ENCODE data around the gene SLC22A1. TPM values are rescaled to one million over a fixed set of nuclear protein-coding genes. Genes with fewer than 3 reads are reported as not detected.
"Not testable (repeated sequence)": the region's sequence is repeated elsewhere in the genome, so short reads cannot be mapped to it uniquely, and the experiment has no call there.

Gene SLC22A1
- total RNA-seq, 1 donor from 2014 or later = 1.2 TPM

DNA sequence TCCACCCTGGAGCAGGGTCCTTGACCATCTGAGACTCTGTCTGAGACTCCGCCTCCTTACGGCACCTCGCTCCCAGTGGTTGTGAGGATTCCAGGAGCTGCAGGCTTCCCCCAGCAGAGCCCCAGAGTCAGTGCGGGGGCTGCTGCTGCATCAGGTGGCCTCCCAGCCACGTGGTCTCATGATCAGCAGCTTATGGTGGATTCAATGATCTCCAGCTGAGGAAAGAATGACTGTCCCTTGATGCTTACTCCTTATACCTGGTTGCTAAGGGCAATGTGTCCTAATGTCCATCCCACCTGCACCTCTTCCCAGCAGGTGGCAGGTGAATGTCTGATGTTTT lies 40.0 kb downstream of the SLC22A1 start:
- intact Hi-C loops (cut with DNase I) = no loop called here
- TF ChIP-seq, protein P1, sequence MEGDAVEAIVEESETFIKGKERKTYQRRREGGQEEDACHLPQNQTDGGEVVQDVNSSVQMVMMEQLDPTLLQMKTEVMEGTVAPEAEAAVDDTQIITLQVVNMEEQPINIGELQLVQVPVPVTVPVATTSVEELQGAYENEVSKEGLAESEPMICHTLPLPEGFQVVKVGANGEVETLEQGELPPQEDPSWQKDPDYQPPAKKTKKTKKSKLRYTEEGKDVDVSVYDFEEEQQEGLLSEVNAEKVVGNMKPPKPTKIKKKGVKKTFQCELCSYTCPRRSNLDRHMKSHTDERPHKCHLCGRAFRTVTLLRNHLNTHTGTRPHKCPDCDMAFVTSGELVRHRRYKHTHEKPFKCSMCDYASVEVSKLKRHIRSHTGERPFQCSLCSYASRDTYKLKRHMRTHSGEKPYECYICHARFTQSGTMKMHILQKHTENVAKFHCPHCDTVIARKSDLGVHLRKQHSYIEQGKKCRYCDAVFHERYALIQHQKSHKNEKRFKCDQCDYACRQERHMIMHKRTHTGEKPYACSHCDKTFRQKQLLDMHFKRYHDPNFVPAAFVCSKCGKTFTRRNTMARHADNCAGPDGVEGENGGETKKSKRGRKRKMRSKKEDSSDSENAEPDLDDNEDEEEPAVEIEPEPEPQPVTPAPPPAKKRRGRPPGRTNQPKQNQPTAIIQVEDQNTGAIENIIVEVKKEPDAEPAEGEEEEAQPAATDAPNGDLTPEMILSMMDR (IDR thresholded peaks at IDR 0.05) = no peak
- TF ChIP-seq POLR2AphosphoS5 (IDR thresholded peaks at IDR 0.05; ENCODE audit: insufficient read depth in 1 of 2, low read depth in 1 of 2) (no peak), POLR2A (IDR thresholded peaks at IDR 0.05) (no peak)

DNA sequence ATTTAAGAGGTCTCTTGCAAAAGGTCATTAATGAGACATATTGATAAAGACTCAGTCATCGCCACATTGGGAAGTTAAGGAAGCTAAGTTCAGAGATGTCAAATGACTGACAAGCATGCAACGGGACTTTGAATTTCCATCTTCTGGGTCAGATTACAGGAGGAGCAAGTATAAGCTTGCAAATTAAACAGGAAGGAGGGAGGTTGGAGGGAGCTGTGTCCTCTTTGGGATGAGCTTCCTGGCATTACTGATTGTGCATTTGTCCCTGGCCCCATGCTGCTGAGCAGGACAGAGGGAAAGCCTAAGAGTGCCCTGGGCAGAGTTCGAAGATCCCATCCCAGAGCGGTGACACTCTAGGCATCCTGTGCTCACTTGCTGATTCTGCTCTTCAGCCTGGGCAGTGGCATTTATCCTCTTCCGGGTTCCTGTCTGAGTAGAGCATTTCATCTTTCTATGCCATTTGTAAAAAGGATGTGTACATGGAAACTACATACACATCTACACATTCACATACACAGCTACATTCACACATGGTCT lies 40.5 kb downstream of the SLC22A1 start:
- Histone ChIP-seq H3K4me3 (no peak overlapping the region), H3K36me3 (no peaks in the 10 kb centered on the region), H3K27me3 (no peaks in the 10 kb centered on the region), H3K9me3 (no peaks in the 10 kb centered on the region), H3K27ac (no peak overlapping the region), H3K4me1 (no peaks in the 10 kb centered on the region)
- no peak for DNase-seq (ENCODE audit: extremely low spot score in 2 of 2)
- intact Hi-C loops (cut with DNase I) = no loop called here
- TF ChIP-seq, protein P1 (IDR thresholded peaks at IDR 0.05) = no peak
- TF ChIP-seq POLR2A (IDR thresholded peaks at IDR 0.05) (no peak), POLR2AphosphoS5 (IDR thresholded peaks at IDR 0.05; ENCODE audit: insufficient read depth in 1 of 2, low read depth in 1 of 2) (no peak)

More for the DNA sequence above, 40.0 kb downstream of the SLC22A1 start:
- H3K36me3 ChIP-seq = no peaks in the 10 kb centered on the region
- H3K4me1 ChIP-seq = no peaks in the 10 kb centered on the region
- no peak overlapping the region for H3K27ac ChIP-seq
- no peaks in the 10 kb centered on the region for H3K27me3 ChIP-seq
- H3K9me3 ChIP-seq = no peaks in the 10 kb centered on the region
- no peak overlapping the region for H3K4me3 ChIP-seq
- DNase-seq (ENCODE audit: extremely low spot score in 2 of 2) = no peak

DNA sequence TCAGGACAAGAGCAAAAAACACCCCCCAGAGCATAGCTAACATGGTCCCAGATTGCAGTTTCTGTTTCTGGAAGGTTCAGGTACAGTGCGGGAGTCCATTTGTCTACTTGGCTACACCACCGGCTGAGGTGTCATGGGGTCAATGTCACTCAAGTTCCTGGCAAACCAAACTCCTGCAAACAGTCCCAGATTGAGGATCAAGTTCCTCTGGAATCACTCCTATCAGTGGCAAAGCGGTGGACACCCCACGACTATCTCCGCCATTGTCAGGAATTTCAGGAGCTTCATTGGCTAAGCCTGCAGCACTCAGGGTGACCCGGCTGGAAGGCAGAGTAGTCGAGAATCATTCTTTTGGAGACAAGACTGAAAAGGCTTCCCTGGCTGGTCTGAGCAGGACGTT lies 41.8 kb downstream of the SLC22A1 start:
- no peaks in the 10 kb centered on the region for H3K9me3 ChIP-seq
- DNase-seq (ENCODE audit: extremely low spot score in 2 of 2) = no peak

GRCh38 chr6:160163912-160164311 lies 42.3 kb downstream of the SLC22A1 start:
- DNase-seq (ENCODE audit: extremely low spot score in 2 of 2) = no peak
- no peaks in the 10 kb centered on the region for H3K36me3 ChIP-seq
- no peak overlapping the region for H3K27ac ChIP-seq
- intact Hi-C loops (cut with DNase I) = no loop called here
- TF ChIP-seq POLR2AphosphoS5 (IDR thresholded peaks at IDR 0.05; ENCODE audit: insufficient read depth in 1 of 2, low read depth in 1 of 2) (no peak), POLR2A (IDR thresholded peaks at IDR 0.05) (no peak)
- TF ChIP-seq, protein P1 (IDR thresholded peaks at IDR 0.05) = no peak
- peaks cover 12% of the 10 kb centered on the region for H3K4me1 ChIP-seq
- no peak overlapping the region for H3K4me3 ChIP-seq
- H3K9me3 ChIP-seq = no peaks in the 10 kb centered on the region
- H3K27me3 ChIP-seq = no peaks in the 10 kb centered on the region

More for the DNA sequence above, 41.8 kb downstream of the SLC22A1 start:
- Histone ChIP-seq H3K27me3 (no peaks in the 10 kb centered on the region), H3K27ac (no peak overlapping the region), H3K4me3 (no peak overlapping the region), H3K4me1 (peaks cover 11% of the 10 kb centered on the region), H3K36me3 (no peaks in the 10 kb centered on the region)
- TF ChIP-seq, protein P1 (IDR thresholded peaks at IDR 0.05) = no peak
- TF ChIP-seq POLR2AphosphoS5 (IDR thresholded peaks at IDR 0.05; ENCODE audit: insufficient read depth in 1 of 2, low read depth in 1 of 2) = no peak
- no peak for TF ChIP-seq POLR2A (IDR thresholded peaks at IDR 0.05)
- intact Hi-C loops (cut with DNase I) = no loop called here

DNA sequence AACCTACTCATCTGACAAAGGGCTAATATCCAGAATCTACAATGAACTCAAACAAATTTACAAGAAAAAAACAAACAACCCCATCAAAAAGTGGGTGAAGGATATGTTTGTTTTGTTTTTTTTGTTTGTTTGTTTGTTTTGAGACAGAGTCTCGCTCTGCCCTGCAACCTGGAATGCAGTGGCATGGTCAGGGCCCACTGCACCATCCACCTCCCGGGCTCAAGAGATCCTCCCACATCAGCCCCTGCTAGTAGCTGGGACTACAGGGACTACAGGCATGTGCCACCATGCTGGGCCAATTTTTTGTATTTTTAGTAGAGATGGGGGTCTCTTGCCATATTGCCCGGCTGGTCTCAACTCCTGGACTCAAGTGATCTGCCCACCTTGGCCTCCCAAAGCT lies 44.3 kb downstream of the SLC22A1 start:
- H3K4me3 ChIP-seq; H3K27me3 ChIP-seq; DNase-seq (ENCODE audit: extremely low spot score in 2 of 2); H3K36me3 ChIP-seq; H3K27ac ChIP-seq; intact Hi-C loops (cut with DNase I); H3K9me3 ChIP-seq: not testable (repeated sequence)
- H3K4me1 ChIP-seq = peaks cover 12% of the 10 kb centered on the region

All from vagina (tissue), 2 donors.